Liver (tissue), 3 donors: ENCODE results near the gene INPP5A.

Experiments
- ATF3 ChIP-seq: IDR thresholded peaks from 2 replicates; pipeline ENCODE4 v1.6.1; 2016; ENCODE audit warnings: antibody characterized with exemption
- CTCF ChIP-seq: fragments of 150-350 bp; IDR thresholded peaks from 2 replicates; pipeline ENCODE4 v1.5.1; 2017; ENCODE audit warnings: improper control_type of control experiment, low read depth, low read length; ENCODE audit not compliant: missing input control
- EGR1 ChIP-seq, 2 donors: IDR thresholded peaks; 2 replicates each; pipeline ENCODE4 v1.6.1; 2016 to 2018; ENCODE audit warnings: antibody characterized with exemption in 2 of 2, low read depth in 2 of 2
- FOXA1 ChIP-seq: IDR thresholded peaks from 2 replicates; pipeline ENCODE4 v1.6.1; 2016; ENCODE audit warnings: antibody characterized with exemption
- GABPA ChIP-seq, 2 donors: IDR thresholded peaks in 1 of 2; conservative IDR thresholded peaks in 1 of 2; 2 replicates each; pipeline ENCODE4 v1.6.1; 2016; ENCODE audit warnings: antibody characterized with exemption in 2 of 2, mild to moderate bottlenecking in 1 of 2, moderate library complexity in 1 of 2
- JUND ChIP-seq, 2 donors: IDR thresholded peaks; 2 replicates each; pipeline ENCODE4 v1.6.1; 2016; ENCODE audit warnings: antibody characterized with exemption in 2 of 2
- MAX ChIP-seq: IDR thresholded peaks from 2 replicates; pipeline ENCODE4 v1.6.1; 2016; ENCODE audit warnings: antibody characterized with exemption
- RAD21 ChIP-seq, 2 donors: IDR thresholded peaks; 2 replicates each; pipeline ENCODE4 v1.6.1; 2016; ENCODE audit warnings: antibody characterized with exemption in 2 of 2, mild to moderate bottlenecking in 2 of 2
- REST ChIP-seq: IDR thresholded peaks from 2 replicates; pipeline ENCODE4 v1.6.1; 2016; ENCODE audit warnings: antibody characterized with exemption, mild to moderate bottlenecking
- RXRA ChIP-seq, 2 donors: IDR thresholded peaks; 2 replicates each; pipeline ENCODE4 v1.6.1; 2017 to 2018; ENCODE audit warnings: antibody characterized with exemption in 2 of 2, mild to moderate bottlenecking in 1 of 2
- SP1 ChIP-seq: IDR thresholded peaks from 2 replicates; pipeline ENCODE4 v1.6.1; 2018; ENCODE audit warnings: antibody characterized with exemption, mild to moderate bottlenecking
- TAF1 ChIP-seq: conservative IDR thresholded peaks from 2 replicates; pipeline ENCODE4 v1.6.1; 2016; ENCODE audit warnings: antibody characterized with exemption, mild to moderate bottlenecking
- donor health status: healthy.
- donor health status: healthy.

- no peak for TF ChIP-seq RXRA (IDR thresholded peaks at IDR 0.05)
- no peak for TF ChIP-seq EGR1 (IDR thresholded peaks at IDR 0.05; ENCODE audit: low read depth in 2 of 2)
- TF ChIP-seq RAD21 (IDR thresholded peaks at IDR 0.05), result no peak
- no peak for TF ChIP-seq TAF1
- TF ChIP-seq CTCF, result no peak
- no peak for TF ChIP-seq FOXA1
- no peak for TF ChIP-seq GABPA (IDR thresholded peaks at IDR 0.05 in 1 of 2, conservative IDR thresholded peaks at IDR 0.05 in 1 of 2)
- no peak for TF ChIP-seq ATF3
- TF ChIP-seq REST, result no peak
- no peak for TF ChIP-seq SP1
- TF ChIP-seq JUND (IDR thresholded peaks at IDR 0.05), result no peak
- no peak for TF ChIP-seq MAX
These were observed 57.4 kb downstream of the INPP5A start for GRCh38 chr10:132595021-132595420.
